PC-3 (cell line): Measurements from ENCODE around the gene PRMT1.

Experiments used
- CTCF ChIP-seq: fragments of 300-600 bp; sonication (generic); conservative IDR thresholded peaks from 2 replicates; pipeline ENCODE4 v1.5.1; 2017; ENCODE audit warnings: antibody characterized with exemption, low read depth, mild to moderate bottlenecking, low read length
- EZH2 ChIP-seq: fragments of 300-600 bp; sonication (generic); IDR thresholded peaks from one replicate; pipeline ENCODE4 v1.6.1; 2017; ENCODE audit warnings: antibody characterized with exemption, mild to moderate bottlenecking, low read length; ENCODE audit not compliant: unreplicated experiment
- EZH2phosphoT487 ChIP-seq: fragments of 300-600 bp; sonication (generic); IDR thresholded peaks from 2 replicates; pipeline ENCODE4 v1.6.1; 2018; ENCODE audit warnings: mild to moderate bottlenecking, antibody characterized with exemption, low read length, borderline replicate concordance

- TF ChIP-seq CTCF (no peak), EZH2 (no peak), EZH2phosphoT487 (no peak)
Measured at GRCh38 chr19:49631610-49632192, 45.4 kb upstream of the PRMT1 start.
